ELR (cell line): ENCODE results near the gene AGMO.
"Not testable (repeated sequence)": the region's sequence is repeated elsewhere in the genome, so short reads cannot be mapped to it uniquely, and the experiment has no call there.

Experiments
- DNase-seq: peaks from one replicate; pipeline ENCODE4 v3.0.0-alpha.2; 2015; ENCODE audit warnings: low read depth

The AGMO gene

GRCh38 chr7:15317215-15317614 is 244.6 kb downstream of the AGMO start:
- no peak for DNase-seq

- no peak for DNase-seq
Observed at GRCh38 chr7:15315678-15316077, 246.1 kb downstream of the AGMO start.

- no peak for DNase-seq
Observed at GRCh38 chr7:15314922-15315321, 246.9 kb downstream of the AGMO start.

GRCh38 chr7:15313361-15313760 is 248.5 kb downstream of the AGMO start:
- DNase-seq = no peak

- DNase-seq = peak; percentile 40
Observed at GRCh38 chr7:15309872-15310271, 251.9 kb downstream of the AGMO start.

- no peak for DNase-seq
Observed at GRCh38 chr7:15308821-15309220, 253.0 kb downstream of the AGMO start.

- no peak for DNase-seq
Observed at GRCh38 chr7:15306296-15306695, 255.5 kb downstream of the AGMO start.

- peak; percentile 80 for DNase-seq
Observed at GRCh38 chr7:15305002-15305600, 256.7 kb downstream of the AGMO start.

GRCh38 chr7:15303357-15303756 is 258.5 kb downstream of the AGMO start:
- DNase-seq = no peak

GRCh38 chr7:15300986-15301385 is 260.8 kb downstream of the AGMO start:
- not testable (repeated sequence) for DNase-seq

- no peak for DNase-seq
Observed at GRCh38 chr7:15292138-15292537, 269.7 kb downstream of the AGMO start.

GRCh38 chr7:15291699-15292098 is 270.1 kb downstream of the AGMO start:
- no peak for DNase-seq

GRCh38 chr7:15288741-15289140 is 273.1 kb downstream of the AGMO start:
- DNase-seq = no peak

GRCh38 chr7:15284396-15284795 is 277.4 kb downstream of the AGMO start:
- no peak for DNase-seq

GRCh38 chr7:15280078-15280733 is 281.6 kb downstream of the AGMO start:
- DNase-seq = no peak

- no peak for DNase-seq
Observed at GRCh38 chr7:15279640-15280039, 282.2 kb downstream of the AGMO start.

GRCh38 chr7:15257689-15258088 is 304.1 kb downstream of the AGMO start:
- DNase-seq = no peak

- DNase-seq = no peak
Observed at GRCh38 chr7:15252181-15252580, 309.6 kb downstream of the AGMO start.

GRCh38 chr7:15248514-15248913 is 313.3 kb downstream of the AGMO start:
- no peak for DNase-seq

- no peak for DNase-seq
Observed at GRCh38 chr7:15245831-15246230, 316.0 kb downstream of the AGMO start.

GRCh38 chr7:15239801-15240200 is 322.0 kb downstream of the AGMO start:
- no peak for DNase-seq

GRCh38 chr7:15236952-15237351 is 324.9 kb downstream of the AGMO start:
- no peak for DNase-seq

GRCh38 chr7:15234431-15234830 is 327.4 kb downstream of the AGMO start:
- DNase-seq = no peak

- DNase-seq = no peak
Observed at GRCh38 chr7:15228831-15229230, 333.0 kb downstream of the AGMO start.
